ENCODE measurements around the gene U2AF2.
"Not testable (repeated sequence)": the region's sequence is repeated elsewhere in the genome, so short reads cannot be mapped to it uniquely, and the experiment has no call there.

The U2AF2 gene

DNA sequence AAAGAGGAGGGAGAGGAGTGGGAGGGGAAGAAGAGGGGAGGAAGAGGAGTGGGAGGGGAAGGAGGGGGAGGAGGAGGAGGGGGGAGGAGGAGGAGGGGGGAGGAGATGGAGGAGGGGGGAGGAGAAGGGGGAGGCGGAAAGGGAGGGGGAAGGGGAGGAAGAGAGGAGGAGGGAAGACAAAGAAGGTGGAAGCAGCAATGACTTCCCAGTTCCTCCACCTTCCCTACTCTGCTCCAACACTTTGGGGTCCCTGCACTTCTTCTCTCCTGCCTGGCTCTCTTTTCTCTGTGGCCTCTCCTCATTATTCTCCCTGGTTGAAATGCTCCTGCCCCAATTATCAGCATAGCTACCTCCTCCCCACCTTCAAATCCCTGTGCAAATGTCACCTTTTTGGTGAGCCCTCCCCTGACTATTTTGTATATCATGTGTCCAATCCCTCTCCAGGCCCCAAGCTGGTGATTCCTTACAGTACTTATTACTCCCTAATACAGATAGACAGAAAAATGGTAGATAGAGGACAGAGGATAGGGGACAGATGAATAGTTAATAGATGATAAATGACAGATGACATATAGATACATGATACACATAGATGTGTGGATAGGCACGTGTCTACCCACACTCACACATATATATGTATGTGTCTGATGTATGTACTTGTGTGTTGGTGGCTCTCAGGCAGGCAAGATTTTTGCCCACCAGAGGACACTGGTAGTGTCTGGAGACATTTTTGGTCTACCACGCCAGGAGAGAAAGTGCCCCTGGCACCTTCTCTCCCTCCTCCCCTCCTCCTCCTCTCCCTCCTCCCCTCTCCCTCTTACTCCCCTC is 58.2 kb downstream of the U2AF2 start:
- Histone ChIP-seq H3K27me3 (replicated peaks; ENCODE audit: control insufficient read depth, insufficient read depth, low read length) (no peaks in the 10 kb centered on the region), H3K36me3 (ENCODE audit: control insufficient read depth, insufficient read depth, low read length, severe bottlenecking) (no peaks in the 10 kb centered on the region), H3K4me1 (ENCODE audit: control insufficient read depth, insufficient read depth, low read length) (no peaks in the 10 kb centered on the region), H3K9me3 (ENCODE audit: control insufficient read depth, low read length) (no peaks in the 10 kb centered on the region), H3K9ac (ENCODE audit: low read length) (no peak overlapping the region), H3K4me3 (ENCODE audit: low read length) (no peak overlapping the region)
- DNase-seq (ENCODE audit: low read depth): no peak

DNA sequence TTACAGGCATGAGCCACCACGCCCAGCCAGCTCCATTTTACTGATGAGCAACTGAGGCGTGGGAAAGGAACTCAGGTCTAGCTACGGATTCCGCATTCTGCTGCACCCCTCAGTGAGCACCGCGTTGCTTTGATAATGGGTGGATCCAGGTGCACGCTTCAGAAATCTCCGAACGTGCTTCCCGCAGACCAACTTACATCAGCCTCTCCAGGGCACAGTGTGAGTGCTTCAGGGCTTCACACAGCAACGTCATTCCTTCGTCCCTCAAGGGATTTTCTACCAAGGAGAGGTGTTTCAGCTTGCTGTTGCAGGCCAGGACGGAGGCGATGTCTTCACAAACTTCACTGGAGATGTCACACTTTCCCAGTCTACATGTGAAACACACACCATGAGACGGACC is 61.7 kb downstream of the U2AF2 start:
- DNase-seq (ENCODE audit: low read depth): no peak
- Histone ChIP-seq H3K9me3 (ENCODE audit: control insufficient read depth, low read length) (peaks cover 4% of the 10 kb centered on the region), H3K4me3 (ENCODE audit: low read length) (no peak overlapping the region), H3K36me3 (ENCODE audit: control insufficient read depth, insufficient read depth, low read length, severe bottlenecking) (no peaks in the 10 kb centered on the region), H3K9ac (ENCODE audit: low read length) (no peak overlapping the region), H3K27me3 (replicated peaks; ENCODE audit: control insufficient read depth, insufficient read depth, low read length) (no peaks in the 10 kb centered on the region), H3K4me1 (ENCODE audit: control insufficient read depth, insufficient read depth, low read length) (no peaks in the 10 kb centered on the region)

- H3K9ac ChIP-seq (ENCODE audit: low read length): no peak overlapping the region
Measured at GRCh38 chr19:55717251-55717650, 62.4 kb downstream of the U2AF2 start.

DNA sequence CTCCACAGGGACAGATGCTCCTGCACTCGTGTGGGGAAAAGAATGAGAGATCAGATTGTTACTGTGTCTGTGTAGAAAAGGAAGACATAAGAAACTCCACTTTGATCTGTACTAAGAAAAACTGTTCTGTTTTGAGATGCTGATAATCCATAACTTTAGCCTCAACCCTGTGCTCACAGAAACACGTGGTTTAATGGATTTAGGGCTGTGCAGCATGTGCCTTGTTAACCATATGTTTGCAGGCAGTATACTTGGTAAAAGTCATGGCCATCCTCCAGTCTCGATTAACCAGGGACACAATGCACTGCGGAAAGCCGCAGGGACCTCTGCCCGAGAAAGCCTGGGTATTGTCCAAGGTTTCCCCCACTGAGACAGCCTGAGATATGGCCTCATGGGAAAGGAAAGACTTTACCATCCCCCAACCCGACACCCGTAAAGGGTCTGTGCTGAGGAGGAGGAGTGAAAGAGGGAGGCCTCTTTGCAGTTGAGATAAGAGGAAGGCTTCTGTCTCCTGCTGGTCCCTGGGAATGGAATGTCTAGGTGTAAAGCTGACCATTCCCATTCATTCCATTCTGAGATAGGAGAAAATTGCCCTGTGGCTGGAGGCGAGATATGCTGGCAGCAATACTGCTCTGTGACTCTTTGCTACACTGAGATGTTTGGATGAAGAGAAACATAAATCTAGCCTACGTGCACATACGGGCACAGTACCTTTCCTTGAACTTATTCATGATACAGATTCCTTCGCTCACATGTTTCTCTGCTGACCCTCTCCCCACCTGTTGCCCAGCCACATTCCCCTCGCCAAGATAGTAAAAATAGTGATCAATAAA is 63.3 kb downstream of the U2AF2 start:
- not testable (repeated sequence) for H3K4me1 ChIP-seq (ENCODE audit: control insufficient read depth, insufficient read depth, low read length); H3K27me3 ChIP-seq (replicated peaks; ENCODE audit: control insufficient read depth, insufficient read depth, low read length); DNase-seq (ENCODE audit: low read depth); H3K36me3 ChIP-seq (ENCODE audit: control insufficient read depth, insufficient read depth, low read length, severe bottlenecking); H3K9ac ChIP-seq (ENCODE audit: low read length); H3K9me3 ChIP-seq (ENCODE audit: control insufficient read depth, low read length); H3K4me3 ChIP-seq (ENCODE audit: low read length)

More at GRCh38 chr19:55717251-55717650, 62.4 kb downstream of the U2AF2 start:
- H3K36me3 ChIP-seq (ENCODE audit: control insufficient read depth, insufficient read depth, low read length, severe bottlenecking): no peaks in the 10 kb centered on the region
- no peak for DNase-seq (ENCODE audit: low read depth)
- H3K9me3 ChIP-seq (ENCODE audit: control insufficient read depth, low read length): peaks cover 4% of the 10 kb centered on the region
- no peaks in the 10 kb centered on the region for H3K27me3 ChIP-seq (replicated peaks; ENCODE audit: control insufficient read depth, insufficient read depth, low read length)
- no peaks in the 10 kb centered on the region for H3K4me1 ChIP-seq (ENCODE audit: control insufficient read depth, insufficient read depth, low read length)
- H3K4me3 ChIP-seq (ENCODE audit: low read length): no peak overlapping the region

GRCh38 chr19:55720214-55720746 is 65.4 kb downstream of the U2AF2 start:
- peaks cover 4% of the 10 kb centered on the region for H3K9me3 ChIP-seq (ENCODE audit: control insufficient read depth, low read length)

DNA sequence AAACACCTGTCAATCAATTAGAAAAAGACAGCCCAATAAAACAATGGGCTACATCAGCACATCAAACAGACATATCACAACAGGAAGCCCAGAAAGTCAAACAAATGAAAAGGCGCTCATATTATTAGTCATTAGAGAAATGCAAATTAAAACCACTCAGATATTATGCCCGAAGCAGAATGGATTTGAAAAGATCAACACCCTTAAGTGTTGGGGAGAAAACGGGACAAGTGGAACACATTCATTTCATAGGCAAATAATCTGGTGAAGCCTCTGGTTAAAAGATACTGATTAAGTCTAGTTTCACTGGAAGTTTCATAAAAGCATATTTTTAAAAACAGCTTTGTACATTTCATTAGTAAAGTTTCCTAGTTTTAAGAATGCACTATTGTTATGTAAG is 66.0 kb downstream of the U2AF2 start:
- Histone ChIP-seq H3K27me3 (replicated peaks; ENCODE audit: control insufficient read depth, insufficient read depth, low read length) (no peaks in the 10 kb centered on the region), H3K36me3 (ENCODE audit: control insufficient read depth, insufficient read depth, low read length, severe bottlenecking) (no peaks in the 10 kb centered on the region), H3K9me3 (ENCODE audit: control insufficient read depth, low read length) (peaks cover 4% of the 10 kb centered on the region), H3K4me3 (ENCODE audit: low read length) (no peak overlapping the region), H3K9ac (ENCODE audit: low read length) (no peak overlapping the region), H3K4me1 (ENCODE audit: control insufficient read depth, insufficient read depth, low read length) (no peaks in the 10 kb centered on the region)
- no peak for DNase-seq (ENCODE audit: low read depth)

More at GRCh38 chr19:55720214-55720746, 65.4 kb downstream of the U2AF2 start:
- Histone ChIP-seq H3K4me1 (ENCODE audit: control insufficient read depth, insufficient read depth, low read length) (no peaks in the 10 kb centered on the region), H3K9ac (ENCODE audit: low read length) (no peak overlapping the region), H3K4me3 (ENCODE audit: low read length) (no peak overlapping the region), H3K27me3 (replicated peaks; ENCODE audit: control insufficient read depth, insufficient read depth, low read length) (no peaks in the 10 kb centered on the region), H3K36me3 (ENCODE audit: control insufficient read depth, insufficient read depth, low read length, severe bottlenecking) (no peaks in the 10 kb centered on the region)
- no peak for DNase-seq (ENCODE audit: low read depth)

DNA sequence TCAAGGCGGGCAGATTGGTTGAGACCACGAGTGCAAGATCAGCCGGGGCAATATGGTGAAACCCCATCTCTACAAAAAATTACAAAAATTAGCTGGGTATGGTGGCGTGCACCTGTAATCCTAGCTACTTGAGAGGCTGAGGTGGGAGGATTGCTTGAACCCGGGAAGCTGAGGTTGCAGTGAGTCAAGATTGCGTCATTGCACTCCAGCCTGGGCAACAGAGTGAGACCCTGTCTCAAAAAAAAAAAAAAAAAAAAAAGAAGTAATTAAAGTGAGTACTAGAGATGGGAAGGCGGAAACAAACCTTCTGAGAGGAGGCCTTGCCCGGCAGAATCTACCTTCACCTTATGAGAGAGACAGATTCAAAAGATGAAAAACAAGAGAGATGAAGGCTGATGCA is 68.7 kb downstream of the U2AF2 start:
- Histone ChIP-seq H3K4me1 (ENCODE audit: control insufficient read depth, insufficient read depth, low read length) (no peaks in the 10 kb centered on the region), H3K9ac (ENCODE audit: low read length) (no peak overlapping the region), H3K9me3 (ENCODE audit: control insufficient read depth, low read length) (peaks cover 4% of the 10 kb centered on the region), H3K27me3 (replicated peaks; ENCODE audit: control insufficient read depth, insufficient read depth, low read length) (no peaks in the 10 kb centered on the region), H3K4me3 (ENCODE audit: low read length) (no peak overlapping the region), H3K36me3 (ENCODE audit: control insufficient read depth, insufficient read depth, low read length, severe bottlenecking) (no peaks in the 10 kb centered on the region)
- DNase-seq (ENCODE audit: low read depth): no peak

Data from adipocyte (in vitro differentiated cells).